BJ (cell line): ENCODE measurements around the gene EFHC2. TPM values are rescaled to one million over a fixed set of nuclear protein-coding genes. Genes with fewer than 3 reads are reported as not detected.

Source experiments
- CTCF ChIA-PET: fragments of 350-600 bp; formaldehyde crosslinking; extraction: SDS; loops from one replicate; lab custom pipeline; 2021; ENCODE audit warnings: antibody characterized with exemption, inconsistent platforms; lab: Yijun Ruan, JAX
- POLR2A ChIA-PET: fragments of 300-600 bp; sonication (Branson Sonifier 250); formaldehyde crosslinking; extraction: SDS; loops from one replicate; lab custom pipeline; 2021; ENCODE audit warnings: antibody characterized with exemption; lab: Charles Lee
- DNase-seq: peaks from one replicate; pipeline ENCODE4 v3.0.0-alpha.2; 2011; ENCODE audit warnings: low read depth
- H3K27me3 ChIP-seq: 2 replicates; pipeline ENCODE4 v1.6.0; 2011; ENCODE audit warnings: low read length; ENCODE audit not compliant: control insufficient read depth, insufficient read depth
- H3K36me3 ChIP-seq: 2 replicates; pipeline ENCODE4 v1.5.1; 2011; ENCODE audit warnings: low read length; ENCODE audit not compliant: control insufficient read depth, insufficient read depth
- H3K4me3 ChIP-seq: 2 replicates; pipeline ENCODE4 v1.5.1; 2011; ENCODE audit warnings: low read depth, mild to moderate bottlenecking, control low read depth, low read length
- CTCF ChIP-seq: IDR thresholded peaks from 2 replicates; pipeline ENCODE4 v1.5.1; 2011; ENCODE audit warnings: low read depth, mild to moderate bottlenecking, control low read depth, inconsistent platforms, low read length, moderate library complexity; ENCODE audit not compliant: insufficient read depth
- polyA plus RNA-seq: library from polyadenylated mRNA; depleted of rRNA; stranded (reverse); fragments of >200 nt; gene quantifications from 2 replicates; pipeline ENCODE4 v1.2.3, GENCODE V29; 2011; rRNA removed

Gene EFHC2
- polyA plus RNA-seq, 1 experiment: not detected

DNA sequence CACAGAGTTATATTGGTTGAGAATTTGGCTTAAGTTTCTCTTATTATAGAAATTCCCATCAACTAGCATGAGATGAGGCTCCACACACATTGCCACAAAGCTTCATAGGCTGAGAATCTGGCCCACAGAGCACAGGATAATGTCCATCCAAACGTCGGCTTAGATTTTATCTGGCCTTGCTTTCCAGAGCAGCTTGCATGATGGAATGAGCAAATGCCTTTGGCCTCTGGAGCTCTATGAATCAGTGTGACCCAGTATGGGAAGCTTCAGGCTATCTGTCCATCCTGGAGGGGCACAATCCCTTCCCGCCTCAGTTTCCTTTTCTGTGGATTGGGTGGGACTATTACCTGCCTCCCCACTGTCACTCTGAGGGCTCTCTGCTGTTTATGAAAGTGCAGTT, 238.8 kb downstream of the EFHC2 start:
- no peak for DNase-seq
- ChIA-PET POLR2A (no interaction called here), CTCF (no interaction called here)
- TF ChIP-seq CTCF: no peak
- Histone ChIP-seq H3K36me3 (no peaks in the 10 kb centered on the region), H3K27me3 (no peaks in the 10 kb centered on the region), H3K4me3 (no peak overlapping the region)

- TF ChIP-seq CTCF: no peak
- DNase-seq: no peak
- Histone ChIP-seq H3K27me3 (no peaks in the 10 kb centered on the region), H3K4me3 (no peak overlapping the region), H3K36me3 (no peaks in the 10 kb centered on the region)
- ChIA-PET POLR2A (no interaction called here), CTCF (no interaction called here)
Measured at GRCh38 chrX:44101281-44101680, 242.2 kb downstream of the EFHC2 start.

DNA sequence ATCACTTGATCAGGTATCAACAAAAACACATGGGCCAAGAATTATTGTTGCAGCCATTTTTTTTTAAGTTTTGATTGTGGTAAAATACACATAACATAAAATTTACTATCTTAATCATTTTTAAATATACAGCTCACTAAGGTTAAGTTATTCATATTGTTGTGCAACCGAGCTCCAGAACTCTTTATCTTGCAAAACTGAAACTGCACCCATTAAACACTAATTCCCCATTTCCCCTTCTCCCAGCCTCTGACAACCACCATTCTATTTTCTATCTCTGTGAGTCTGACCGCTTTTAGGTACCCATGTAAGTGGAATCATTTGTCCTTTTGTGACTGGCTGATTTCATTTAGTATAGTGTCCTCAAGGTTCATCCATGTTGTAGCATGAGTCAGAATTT, 244.1 kb downstream of the EFHC2 start:
- no peak for DNase-seq
- no peaks in the 10 kb centered on the region for H3K27me3 ChIP-seq
- no peaks in the 10 kb centered on the region for H3K36me3 ChIP-seq
- ChIA-PET CTCF (no interaction called here), POLR2A (no interaction called here)
- TF ChIP-seq CTCF: no peak
- no peak overlapping the region for H3K4me3 ChIP-seq

Other genes with a start within 250 kb of the EFHC2 start
- gene FUNDC1, start 199.2 kb upstream of the EFHC2 start, polyA plus RNA-seq: 7.4 and 14.5 TPM in 2 replicates